A673 (cell line): ENCODE measurements around the gene FSTL4. TPM values are rescaled to one million over a fixed set of nuclear protein-coding genes. Genes with fewer than 3 reads are reported as not detected.

ENCODE experiments used
- BruUV-seq: library from RNA; stranded (reverse); fragments of 400-500 nt; replicated peaks from 2 replicates; lab custom pipeline; 2021; lab: Mats Ljungman, UMichigan
- CTCF ChIA-PET: fragments of 300-600 bp; sonication (Branson Sonifier 250); formaldehyde crosslinking; loops from one replicate; lab custom pipeline; 2022; ENCODE audit warnings: antibody characterized with exemption; lab: Charles Lee
- POLR2A ChIA-PET: fragments of 300-600 bp; sonication (Branson Sonifier 250); formaldehyde crosslinking; loops from one replicate; lab custom pipeline; 2022; ENCODE audit warnings: antibody characterized with exemption; ENCODE audit not compliant: low non-redundant PET; lab: Charles Lee
- DNase-seq: peaks from one replicate; pipeline ENCODE4 v3.0.0-alpha.2; 2015; ENCODE audit warnings: low spot score
- H3K27ac ChIP-seq: fragments of 200-600 bp; sonication (generic); 2 replicates; pipeline ENCODE4 v1.5.1; 2016; ENCODE audit warnings: mixed run types, low read depth, mild to moderate bottlenecking, mixed read lengths, antibody characterized with exemption, low read length; ENCODE audit not compliant: poor library complexity, severe bottlenecking
- H3K27me3 ChIP-seq: fragments of 200-600 bp; sonication (generic); replicated peaks from 2 replicates; pipeline ENCODE4 v1.6.1; 2017; ENCODE audit warnings: mixed run types, low read depth, mild to moderate bottlenecking, mixed read lengths, antibody characterized with exemption, low read length; ENCODE audit not compliant: insufficient read depth, poor library complexity
- H3K36me3 ChIP-seq: fragments of 200-600 bp; sonication (generic); 2 replicates; pipeline ENCODE4 v1.6.1; 2016; ENCODE audit warnings: mixed run types, mild to moderate bottlenecking, mixed read lengths, antibody characterized with exemption, low read length; ENCODE audit not compliant: insufficient read depth, poor library complexity, severe bottlenecking
- H3K4me1 ChIP-seq: fragments of 200-600 bp; sonication (generic); 2 replicates; pipeline ENCODE4 v1.6.1; 2017; ENCODE audit warnings: mixed run types, mild to moderate bottlenecking, mixed read lengths, antibody characterized with exemption, low read length; ENCODE audit not compliant: insufficient read depth, poor library complexity, severe bottlenecking
- H3K4me3 ChIP-seq: fragments of 200-600 bp; sonication (generic); 2 replicates; pipeline ENCODE4 v1.5.1; 2016; ENCODE audit warnings: low read depth, mixed run types, mild to moderate bottlenecking, mixed read lengths, low read length; ENCODE audit not compliant: poor library complexity, severe bottlenecking
- H3K9me3 ChIP-seq: fragments of 200-600 bp; sonication (generic); 2 replicates; pipeline ENCODE4 v1.6.1; 2016; ENCODE audit warnings: mixed run types, low read depth, mild to moderate bottlenecking, mixed read lengths, antibody characterized with exemption, low read length; ENCODE audit not compliant: poor library complexity, severe bottlenecking
- EZH2 ChIP-seq: fragments of 200-600 bp; sonication (generic); IDR thresholded peaks from 2 replicates; pipeline ENCODE4 v1.6.1; 2017; ENCODE audit warnings: borderline replicate concordance, low read depth, mild to moderate bottlenecking, mixed read lengths, antibody characterized with exemption, low read length; ENCODE audit not compliant: poor library complexity, severe bottlenecking
- intact Hi-C: fragments of 100-400 bp; cut with micrococcal nuclease; formaldehyde crosslinking; loops from one replicate; pipeline ENCODE4 v1.10.0; 2022; ENCODE audit not compliant: unreplicated experiment
- total RNA-seq: library from RNA; stranded (reverse); gene quantifications from 2 replicates; pipeline ENCODE4 v1.2.3, GENCODE V29; 2021
- TF ChIP-seq, protein P1 (sequence below): fragments of 300-800, 200-600 bp; sonication (generic); conservative IDR thresholded peaks from 2 replicates; pipeline ENCODE4 v1.5.1; 2017; ENCODE audit warnings: low read depth, mild to moderate bottlenecking, antibody characterized with exemption, low read length, moderate library complexity, mixed read lengths

FSTL4 gene
- total RNA-seq, 1 experiment from 2014 or later: 0.86 TPM

DNA sequence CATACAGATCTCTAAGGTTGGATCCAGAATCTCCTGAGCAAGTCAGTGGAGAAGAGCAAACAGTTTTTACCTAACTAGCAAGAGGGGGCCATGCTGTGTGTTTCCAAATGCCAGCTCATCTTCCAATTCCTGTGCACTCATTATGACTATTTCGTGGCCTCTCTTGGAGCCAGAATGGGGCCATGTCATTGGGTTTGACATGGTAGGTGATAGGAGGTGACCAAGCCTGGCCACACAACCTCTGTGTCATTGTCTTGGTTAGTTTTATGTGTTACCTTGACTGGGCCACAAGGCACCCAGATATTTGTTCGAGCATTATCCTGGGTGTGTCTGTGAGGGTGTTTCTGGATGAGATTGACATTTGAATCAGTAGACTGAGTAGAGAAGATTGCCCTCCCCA is 354.4 kb downstream of the FSTL4 start:
- Histone ChIP-seq H3K9me3 (no peaks in the 10 kb centered on the region), H3K27ac (no peak overlapping the region), H3K36me3 (no peaks in the 10 kb centered on the region), H3K4me1 (no peaks in the 10 kb centered on the region), H3K27me3 (no peaks in the 10 kb centered on the region), H3K4me3 (no peak overlapping the region)
- no TSS peak for BruUV-seq
- TF ChIP-seq, protein P1, sequence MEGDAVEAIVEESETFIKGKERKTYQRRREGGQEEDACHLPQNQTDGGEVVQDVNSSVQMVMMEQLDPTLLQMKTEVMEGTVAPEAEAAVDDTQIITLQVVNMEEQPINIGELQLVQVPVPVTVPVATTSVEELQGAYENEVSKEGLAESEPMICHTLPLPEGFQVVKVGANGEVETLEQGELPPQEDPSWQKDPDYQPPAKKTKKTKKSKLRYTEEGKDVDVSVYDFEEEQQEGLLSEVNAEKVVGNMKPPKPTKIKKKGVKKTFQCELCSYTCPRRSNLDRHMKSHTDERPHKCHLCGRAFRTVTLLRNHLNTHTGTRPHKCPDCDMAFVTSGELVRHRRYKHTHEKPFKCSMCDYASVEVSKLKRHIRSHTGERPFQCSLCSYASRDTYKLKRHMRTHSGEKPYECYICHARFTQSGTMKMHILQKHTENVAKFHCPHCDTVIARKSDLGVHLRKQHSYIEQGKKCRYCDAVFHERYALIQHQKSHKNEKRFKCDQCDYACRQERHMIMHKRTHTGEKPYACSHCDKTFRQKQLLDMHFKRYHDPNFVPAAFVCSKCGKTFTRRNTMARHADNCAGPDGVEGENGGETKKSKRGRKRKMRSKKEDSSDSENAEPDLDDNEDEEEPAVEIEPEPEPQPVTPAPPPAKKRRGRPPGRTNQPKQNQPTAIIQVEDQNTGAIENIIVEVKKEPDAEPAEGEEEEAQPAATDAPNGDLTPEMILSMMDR: no peak
- no peak for TF ChIP-seq EZH2
- ChIA-PET POLR2A (no interaction called here), CTCF (no interaction called here)
- DNase-seq: no peak
- intact Hi-C loops: no loop called here

GRCh38 chr5:133256276-133256675 is 356.1 kb downstream of the FSTL4 start:
- Histone ChIP-seq H3K27me3 (no peaks in the 10 kb centered on the region), H3K9me3 (no peaks in the 10 kb centered on the region), H3K4me1 (no peaks in the 10 kb centered on the region), H3K4me3 (no peak overlapping the region), H3K27ac (no peak overlapping the region), H3K36me3 (no peaks in the 10 kb centered on the region)
- BruUV-seq: no TSS peak
- TF ChIP-seq EZH2: no peak
- TF ChIP-seq, protein P1: no peak
- POLR2A ChIA-PET: no interaction called here
- intact Hi-C loops: no loop called here
- CTCF ChIA-PET: no interaction called here
- DNase-seq: no peak

- H3K27me3 ChIP-seq: no peaks in the 10 kb centered on the region
- H3K9me3 ChIP-seq: no peaks in the 10 kb centered on the region
- H3K36me3 ChIP-seq: no peaks in the 10 kb centered on the region
- H3K4me1 ChIP-seq: no peaks in the 10 kb centered on the region
- intact Hi-C loops: no loop called here
- BruUV-seq: no TSS peak
- H3K27ac ChIP-seq: no peak overlapping the region
- TF ChIP-seq EZH2: no peak
- TF ChIP-seq, protein P1: no peak
- ChIA-PET CTCF (no interaction called here), POLR2A (no interaction called here)
- no peak for DNase-seq
- H3K4me3 ChIP-seq: no peak overlapping the region
These were observed 357.5 kb downstream of the FSTL4 start for GRCh38 chr5:133254803-133255202.
